GM12874 (cell line): Measurements from ENCODE around the gene SERPINB3.

Experiments
- TF ChIP-seq, protein P1 (sequence below): IDR thresholded peaks from 2 replicates; pipeline ENCODE4 v1.5.1; 2011; ENCODE audit warnings: low read depth, mild to moderate bottlenecking, control low read depth, low read length, moderate library complexity; ENCODE audit not compliant: insufficient read depth

SERPINB3 gene

DNA sequence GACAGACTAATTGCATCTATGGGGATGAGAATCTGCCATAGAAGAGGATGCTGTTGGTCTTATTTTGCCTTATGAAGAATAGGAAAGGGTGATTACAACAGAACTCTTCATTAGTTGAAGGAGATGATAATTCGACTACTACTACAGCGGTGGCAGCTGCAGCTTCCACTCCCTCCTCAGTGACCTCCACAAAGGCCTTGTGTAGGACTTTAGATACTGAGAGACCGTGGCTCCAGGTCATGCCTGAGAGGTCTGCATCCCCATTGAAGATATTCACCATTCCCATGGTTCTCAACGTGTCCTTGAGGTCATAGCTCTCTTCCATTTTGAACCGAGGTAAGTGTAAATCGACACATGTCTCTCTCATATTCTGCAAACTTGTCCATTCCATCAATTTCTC lies 24.0 kb downstream of the SERPINB3 start:
- TF ChIP-seq, protein P1, sequence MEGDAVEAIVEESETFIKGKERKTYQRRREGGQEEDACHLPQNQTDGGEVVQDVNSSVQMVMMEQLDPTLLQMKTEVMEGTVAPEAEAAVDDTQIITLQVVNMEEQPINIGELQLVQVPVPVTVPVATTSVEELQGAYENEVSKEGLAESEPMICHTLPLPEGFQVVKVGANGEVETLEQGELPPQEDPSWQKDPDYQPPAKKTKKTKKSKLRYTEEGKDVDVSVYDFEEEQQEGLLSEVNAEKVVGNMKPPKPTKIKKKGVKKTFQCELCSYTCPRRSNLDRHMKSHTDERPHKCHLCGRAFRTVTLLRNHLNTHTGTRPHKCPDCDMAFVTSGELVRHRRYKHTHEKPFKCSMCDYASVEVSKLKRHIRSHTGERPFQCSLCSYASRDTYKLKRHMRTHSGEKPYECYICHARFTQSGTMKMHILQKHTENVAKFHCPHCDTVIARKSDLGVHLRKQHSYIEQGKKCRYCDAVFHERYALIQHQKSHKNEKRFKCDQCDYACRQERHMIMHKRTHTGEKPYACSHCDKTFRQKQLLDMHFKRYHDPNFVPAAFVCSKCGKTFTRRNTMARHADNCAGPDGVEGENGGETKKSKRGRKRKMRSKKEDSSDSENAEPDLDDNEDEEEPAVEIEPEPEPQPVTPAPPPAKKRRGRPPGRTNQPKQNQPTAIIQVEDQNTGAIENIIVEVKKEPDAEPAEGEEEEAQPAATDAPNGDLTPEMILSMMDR: no peak

DNA sequence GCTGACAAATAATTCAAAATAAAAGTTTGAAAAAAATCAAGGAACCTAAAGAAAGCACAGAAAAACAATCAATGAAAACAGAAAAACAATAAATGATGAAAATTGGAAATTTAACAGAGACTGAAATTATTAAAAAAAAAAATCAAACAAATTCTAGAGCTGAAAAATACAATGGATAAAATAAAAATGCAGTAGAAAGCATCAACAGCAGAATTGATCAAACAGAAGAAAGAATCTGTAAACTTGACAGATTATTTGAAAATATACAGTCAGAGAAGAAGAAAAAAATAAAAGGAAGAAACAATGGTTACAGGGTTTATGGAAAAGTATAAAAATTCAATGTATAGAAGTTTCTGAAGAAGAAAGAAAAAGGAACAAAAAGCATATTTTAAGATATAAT lies 33.9 kb downstream of the SERPINB3 start:
- TF ChIP-seq, protein P1: no peak

GRCh38 chr18:63626431-63626830 lies 35.3 kb downstream of the SERPINB3 start:
- TF ChIP-seq, protein P1: no peak

DNA sequence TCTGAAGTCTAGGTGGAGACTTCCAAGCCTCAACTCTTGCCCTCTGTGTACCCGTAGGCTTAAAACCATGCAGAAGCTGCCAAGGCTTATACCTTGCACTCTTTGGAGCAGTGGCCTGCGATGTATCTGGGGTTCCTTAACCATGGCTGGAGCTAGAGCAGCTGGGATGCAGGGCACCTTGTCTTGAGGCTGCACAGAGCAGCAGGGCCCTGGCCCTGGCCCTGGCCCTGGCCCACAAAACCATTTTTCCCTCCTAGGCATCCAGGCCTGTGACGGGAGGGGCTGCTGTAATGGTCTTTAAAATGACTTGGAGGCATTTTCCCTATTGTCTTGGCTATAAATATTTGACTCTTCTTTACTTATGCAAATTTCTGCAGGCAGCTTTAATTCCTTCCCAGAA lies 36.8 kb downstream of the SERPINB3 start:
- TF ChIP-seq, protein P1: no peak

DNA sequence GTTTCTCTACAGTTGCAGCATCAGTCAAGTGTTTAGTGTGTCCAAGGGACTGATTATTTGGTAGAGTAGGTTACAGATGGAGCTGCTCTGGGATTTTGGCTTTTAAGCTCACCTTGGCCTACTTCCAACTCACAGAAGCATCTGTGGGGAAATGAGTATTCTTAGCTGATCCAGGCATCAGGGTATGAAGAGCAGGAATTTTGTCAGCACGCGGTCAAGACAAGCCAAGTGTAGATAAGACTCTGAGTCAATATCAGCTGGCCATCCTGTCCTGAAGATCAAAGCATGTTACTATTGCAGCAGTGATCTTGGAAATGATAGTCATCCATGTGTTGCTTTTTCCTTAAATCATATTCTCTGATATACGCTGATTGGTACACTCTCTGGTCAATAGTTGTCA lies 42.0 kb downstream of the SERPINB3 start:
- TF ChIP-seq, protein P1: no peak

DNA sequence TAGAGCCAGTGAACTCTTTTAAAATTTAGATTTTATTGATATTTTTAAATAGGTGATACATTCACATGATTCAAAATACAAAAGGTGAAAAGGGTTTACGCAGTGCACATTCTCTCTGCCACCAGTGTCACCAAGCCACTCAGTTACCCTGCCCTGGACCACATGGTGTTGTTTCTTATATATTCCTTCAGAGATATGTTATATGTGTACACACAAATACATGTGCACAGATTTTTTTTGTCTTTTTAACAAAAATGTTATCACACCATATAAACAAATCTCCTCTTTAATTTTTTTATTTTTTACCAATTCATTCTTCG lies 43.8 kb downstream of the SERPINB3 start:
- TF ChIP-seq, protein P1: no peak

DNA sequence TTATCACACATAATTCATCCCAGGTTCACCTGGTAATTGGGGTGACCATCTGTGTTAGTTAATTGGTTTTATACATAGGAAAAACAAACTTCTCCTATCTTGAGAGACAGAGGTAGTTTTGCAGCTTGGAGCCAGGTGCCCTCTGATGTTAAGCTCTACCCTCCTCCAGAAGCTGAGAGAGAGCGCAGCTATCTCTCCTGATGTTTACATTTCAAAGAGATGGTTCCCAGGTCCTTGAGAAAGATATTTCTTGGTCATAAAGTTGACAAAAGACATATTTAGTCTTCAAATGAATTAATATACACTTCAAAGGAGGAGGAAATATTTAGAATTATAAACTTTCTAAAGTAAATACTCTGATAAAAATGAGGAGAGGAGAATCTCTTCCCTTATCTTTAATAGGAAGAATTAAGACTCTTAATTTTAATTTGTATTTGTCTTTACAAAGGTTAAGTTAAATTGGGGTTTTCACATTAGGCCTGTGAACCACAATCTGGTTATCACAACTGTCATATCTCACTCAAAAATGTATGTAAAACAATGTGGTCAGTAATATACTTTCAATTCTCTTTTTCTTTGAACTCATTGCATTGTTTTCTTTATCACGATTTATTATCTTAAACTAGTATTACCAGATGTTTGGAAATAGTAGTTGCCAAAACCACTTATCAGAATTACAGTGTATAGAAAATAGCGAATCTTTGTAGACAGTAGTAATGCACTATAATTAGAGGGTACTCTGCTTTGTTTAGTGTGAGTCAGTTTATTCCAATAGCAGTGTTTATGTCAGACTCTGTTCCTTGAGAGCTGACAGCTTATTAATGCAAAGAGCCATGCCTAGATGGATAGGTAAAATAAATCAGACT lies 44.4 kb downstream of the SERPINB3 start:
- TF ChIP-seq, protein P1: no peak

DNA sequence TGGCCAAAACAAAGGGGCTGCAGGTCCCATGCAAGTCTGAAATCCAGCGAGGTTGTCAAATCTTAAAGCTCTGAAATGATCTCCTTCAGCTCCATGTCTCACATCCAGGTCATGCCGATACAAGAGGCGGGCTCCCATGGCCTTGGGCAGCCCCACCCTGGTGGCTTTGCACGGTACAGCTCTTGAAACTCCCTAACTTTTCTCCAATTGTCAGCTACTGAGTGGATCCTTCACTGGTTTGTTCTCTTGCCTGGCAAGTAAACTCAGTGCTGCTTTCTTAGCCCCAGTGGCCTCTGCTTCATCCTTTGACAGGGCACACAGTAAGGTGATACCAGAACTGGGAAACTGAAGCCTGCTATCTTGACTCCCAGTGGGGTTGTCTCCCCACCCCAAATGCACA lies 48.3 kb downstream of the SERPINB3 start:
- TF ChIP-seq, protein P1: no peak
